CD14-positive monocyte (primary cell): Measurements from ENCODE around the gene KRT75. TPM values are rescaled to one million over a fixed set of nuclear protein-coding genes. Genes with fewer than 3 reads are reported as not detected.

ENCODE experiments used
- DNase-seq, 3 donors: peaks; one replicate each; pipeline ENCODE4 v3.0.0-alpha.2; 2011 to 2022
- H2AFZ ChIP-seq: 2 replicates; pipeline ENCODE4 v1.6.0; 2012; ENCODE audit warnings: mild to moderate bottlenecking, low read depth, low read length, inconsistent platforms; ENCODE audit not compliant: insufficient read depth, poor library complexity, severe bottlenecking
- H3K27ac ChIP-seq, 2 donors: 1 replicate in 1 of 2; 2 replicates in 1 of 2; pipeline ENCODE4 v1.5.1; 2012 to 2013; ENCODE audit warnings: low read length in 2 of 2, control low read depth in 1 of 2, inconsistent platforms in 1 of 2, low read depth in 1 of 2, mild to moderate bottlenecking in 1 of 2
- H3K27me3 ChIP-seq, 2 donors: one replicate each; pipeline versions ENCODE4 v1.6.0 to v1.6.1; 2011 to 2013; ENCODE audit warnings: low read length in 2 of 2; ENCODE audit not compliant: control insufficient read depth in 2 of 2, insufficient read depth in 2 of 2
- H3K36me3 ChIP-seq, 2 donors: replicated peaks in 1 of 2; 1 replicate in 1 of 2; 2 replicates in 1 of 2; pipeline versions ENCODE4 v1.5.1 to v1.6.1; 2012 to 2013; ENCODE audit warnings: low read length in 2 of 2, control low read depth in 1 of 2, inconsistent platforms in 1 of 2, mild to moderate bottlenecking in 1 of 2; ENCODE audit not compliant: insufficient read depth in 2 of 2, control insufficient read depth in 1 of 2
- H3K4me1 ChIP-seq, 2 donors: 1 replicate in 1 of 2; 2 replicates in 1 of 2; pipeline versions ENCODE4 v1.5.1 to v1.6.1; 2012 to 2013; ENCODE audit warnings: low read length in 2 of 2, control low read depth in 1 of 2, inconsistent platforms in 1 of 2, mild to moderate bottlenecking in 1 of 2, moderate library complexity in 1 of 2; ENCODE audit not compliant: insufficient read depth in 2 of 2, control insufficient read depth in 1 of 2
- H3K4me2 ChIP-seq: replicated peaks from 2 replicates; pipeline ENCODE3; 2012; ENCODE audit warnings: low read length, moderate library complexity, mild to moderate bottlenecking; ENCODE audit not compliant: poor library complexity, severe bottlenecking; ENCODE audit errors: extremely low read depth
- H3K4me3 ChIP-seq, 3 experiments: fragments of 200-600 bp in 1 of 3; sonication (generic) in 1 of 3; replicated peaks in 1 of 3; 1 replicate in 2 of 3; 2 replicates in 1 of 3; pipeline ENCODE4 v1.5.1; 2011 to 2013; ENCODE audit warnings: low read length in 3 of 3, mild to moderate bottlenecking in 3 of 3, control low read depth in 2 of 3, low read depth in 2 of 3, inconsistent platforms in 1 of 3, moderate library complexity in 1 of 3
- H3K79me2 ChIP-seq: 2 replicates; pipeline ENCODE4 v1.6.0; 2012; ENCODE audit warnings: mild to moderate bottlenecking, control low read depth, inconsistent platforms, low read length, moderate library complexity; ENCODE audit not compliant: insufficient read depth
- H3K9ac ChIP-seq: 2 replicates; pipeline ENCODE4 v1.6.0; 2017; ENCODE audit warnings: low read length, mild to moderate bottlenecking; ENCODE audit not compliant: insufficient read depth, poor library complexity, severe bottlenecking
- H3K9me3 ChIP-seq, 2 donors: replicated peaks in 1 of 2; 1 replicate in 1 of 2; 2 replicates in 1 of 2; pipeline versions ENCODE4 v1.5.1 to v1.6.1; 2012 to 2013; ENCODE audit warnings: low read length in 2 of 2, control low read depth in 1 of 2; ENCODE audit not compliant: control insufficient read depth in 1 of 2, insufficient read depth in 1 of 2
- H4K20me1 ChIP-seq: 2 replicates; pipeline ENCODE4 v1.6.0; 2012; ENCODE audit warnings: mild to moderate bottlenecking, low read length, control low read depth, moderate library complexity; ENCODE audit not compliant: insufficient read depth
- H3K27ac Mint-ChIP-seq, 7 donors: one replicate each; pipeline ENCODE4 v1.8.0; 2020; ENCODE audit warnings: mild to moderate bottlenecking in 7 of 7, mixed read lengths in 7 of 7, moderate library complexity in 6 of 7, inconsistent platforms in 2 of 7
- H3K27me3 Mint-ChIP-seq, 3 donors: one replicate each; pipeline ENCODE4 v1.8.0; 2021 to 2022; ENCODE audit warnings: low read depth in 3 of 3, mild to moderate bottlenecking in 3 of 3, mixed read lengths in 3 of 3, moderate library complexity in 3 of 3, inconsistent platforms in 1 of 3
- H3K36me3 Mint-ChIP-seq, 2 donors: one replicate each; pipeline ENCODE4 v1.8.0; 2020; ENCODE audit warnings: mixed read lengths in 2 of 2, inconsistent platforms in 1 of 2, mild to moderate bottlenecking in 1 of 2
- H3K4me1 Mint-ChIP-seq: one replicate; pipeline ENCODE4 v1.8.0; 2020; ENCODE audit warnings: mild to moderate bottlenecking, mixed read lengths
- H3K4me3 Mint-ChIP-seq, 2 donors: one replicate each; pipeline ENCODE4 v1.8.0; 2020; ENCODE audit warnings: mild to moderate bottlenecking in 2 of 2, mixed read lengths in 2 of 2, moderate library complexity in 1 of 2
- H3K9me3 Mint-ChIP-seq, 7 donors: one replicate each; pipeline ENCODE4 v1.8.0; 2020 to 2022; ENCODE audit warnings: mixed read lengths in 7 of 7, mild to moderate bottlenecking in 6 of 7, moderate library complexity in 6 of 7, inconsistent platforms in 2 of 7
- CTCF ChIP-seq: fragments of 200-600 bp; IDR thresholded peaks from one replicate; pipeline ENCODE4 v1.8.0; 2022; ENCODE audit warnings: antibody characterized with exemption, mild to moderate bottlenecking
- WGBS: methylation state at CpG from one replicate; pipeline ENCODE4 v1.1.5; 2013; ENCODE audit warnings: missing lambda C conversion rate; ENCODE audit not compliant: insufficient coverage; 5-methylcytosine and 5-hydroxymethylcytosine counted together
- intact Hi-C, 2 donors: fragments of 100-400 bp; cut with micrococcal nuclease; formaldehyde crosslinking; loops; one replicate each; pipeline versions ENCODE4 v1.15.0 to v1.15.1; 2023
- polyA plus RNA-seq, 3 donors: library from polyadenylated mRNA; depleted of rRNA in 1 of 3; unstranded in 2 of 3; stranded (reverse) in 1 of 3; fragments of 300-500 nt in 2 of 3; fragments of >200 nt in 1 of 3; fragmentation: Illumina TruSeq in 2 of 3; gene quantifications; 1 replicate in 2 of 3; 2 replicates in 1 of 3; pipeline ENCODE4 v1.2.3, GENCODE V29; 2012 to 2021

The KRT75 gene
- polyA plus RNA-seq, 3 donors: not detected

GRCh38 chr12:52425466-52425865, 8.7 kb downstream of the KRT75 start:
- no peaks in the 10 kb centered on the region for H3K36me3 Mint-ChIP-seq
- H3K27me3 Mint-ChIP-seq: peaks cover 9 to 15% (median 10%) of the 10 kb centered on the region in 3 donors

GRCh38 chr12:52423661-52424500, 10.3 kb downstream of the KRT75 start:
- intact Hi-C loops: no loop called here
- TF ChIP-seq CTCF: no peak
- DNase-seq: no peak
- Mint-ChIP-seq H3K27ac (peak overlapping the region in 2 of 7 donors; percentile 39 to 70), H3K4me3 (no peak overlapping the region), H3K9me3 (no peaks in the 10 kb centered on the region), H3K27me3 (peaks cover 9 to 14% (median 13%) of the 10 kb centered on the region in 3 donors), H3K4me1 (no peaks in the 10 kb centered on the region), H3K36me3 (no peaks in the 10 kb centered on the region)
- H3K9me3 ChIP-seq: no peaks in the 10 kb centered on the region
- H3K36me3 ChIP-seq: no peaks in the 10 kb centered on the region
- no peaks in the 10 kb centered on the region for H3K4me1 ChIP-seq
- no peak overlapping the region for H3K4me2 ChIP-seq
- 89% methylated on average over 9 of the region's 11 CpGs for WGBS
- H2AFZ ChIP-seq: no peak overlapping the region
- H4K20me1 ChIP-seq: no peaks in the 10 kb centered on the region
- H3K27me3 ChIP-seq: no peaks in the 10 kb centered on the region
- no peak overlapping the region for H3K27ac ChIP-seq
- no peak overlapping the region for H3K9ac ChIP-seq
- no peaks in the 10 kb centered on the region for H3K79me2 ChIP-seq
- H3K4me3 ChIP-seq: no peak overlapping the region

More at GRCh38 chr12:52425466-52425865, 8.7 kb downstream of the KRT75 start:
- no peak overlapping the region for H3K27ac ChIP-seq
- H3K9ac ChIP-seq: no peak overlapping the region
- Mint-ChIP-seq H3K4me1 (no peaks in the 10 kb centered on the region), H3K4me3 (no peak overlapping the region), H3K27ac (no peak overlapping the region), H3K9me3 (no peaks in the 10 kb centered on the region)
- no peaks in the 10 kb centered on the region for H3K27me3 ChIP-seq
- no peak overlapping the region for H3K4me3 ChIP-seq
- intact Hi-C loops: no loop called here
- no peaks in the 10 kb centered on the region for H3K36me3 ChIP-seq
- DNase-seq: no peak
- TF ChIP-seq CTCF: no peak
- no peaks in the 10 kb centered on the region for H3K79me2 ChIP-seq
- H3K4me1 ChIP-seq: no peaks in the 10 kb centered on the region
- H2AFZ ChIP-seq: no peak overlapping the region
- WGBS: 94% methylated on average over 2 of the region's 5 CpGs
- H3K9me3 ChIP-seq: no peaks in the 10 kb centered on the region
- H3K4me2 ChIP-seq: no peak overlapping the region
- H4K20me1 ChIP-seq: no peaks in the 10 kb centered on the region
